ENCODE results near the gene AATK. TPM values are rescaled to one million over a fixed set of nuclear protein-coding genes. Genes with fewer than 3 reads are reported as not detected.

Gene AATK
- total RNA-seq, 1 experiment from 2014 or later = 4.4 TPM

- Histone ChIP-seq H3K79me2 (ENCODE audit: insufficient read depth, low read length) (peaks cover 76% of the 10 kb centered on the region), H3K9ac (ENCODE audit: low read length) (no peak overlapping the region), H3K4me2 (ENCODE audit: low read length) (no peak overlapping the region), H3K9me3 (ENCODE audit: control insufficient read depth in 1 of 2, insufficient read depth in 1 of 2, low read depth in 1 of 2, low read length in 2 of 2) (no peaks in the 10 kb centered on the region), H3K4me3 (replicated peaks in 1 of 2; ENCODE audit: low read depth in 1 of 2, low read length in 2 of 2) (no peak overlapping the region), H2AFZ (ENCODE audit: low read depth, low read length, poor library complexity, severe bottlenecking) (no peak overlapping the region), H3K27ac (ENCODE audit: low read depth, low read length) (no peak overlapping the region), H3K36me3 (ENCODE audit: control insufficient read depth in 1 of 2, insufficient read depth in 2 of 2, low read length in 2 of 2) (peaks cover 0 to 21% of the 10 kb centered on the region in 2 experiments; a peak in 2 of 4 replicates), H4K20me1 (ENCODE audit: insufficient read depth) (no peaks in the 10 kb centered on the region), H3K9me2 (ENCODE audit: insufficient read depth) (no peaks in the 10 kb centered on the region), H3K4me1 (ENCODE audit: control insufficient read depth in 1 of 2, insufficient read depth in 2 of 2, low read length in 2 of 2) (peaks cover 20 to 52% of the 10 kb centered on the region in 2 experiments), H3K27me3 (ENCODE audit: insufficient read depth, low read length) (no peaks in the 10 kb centered on the region)
- ChIA-PET RAD21 (ENCODE audit: low non-redundant PET in 1 of 2, low total read pairs in 2 of 2, uncharacterized antibody in 2 of 2, unreplicated experiment in 2 of 2) (no interaction called here), CTCF (no interaction called here), POLR2A (no interaction called here)
- no peak for TF ChIP-seq POLR2AphosphoS5 (IDR thresholded peaks at IDR 0.05; ENCODE audit: low read depth, low read length)
- no peak for TF ChIP-seq ZBTB33 (IDR thresholded peaks at IDR 0.05; ENCODE audit: extremely low read depth, insufficient replicate concordance, low read length)
- no peak for TF ChIP-seq JUND (IDR thresholded peaks at IDR 0.05)
- TF ChIP-seq YY1 (IDR thresholded peaks at IDR 0.05; ENCODE audit: extremely low read depth, insufficient replicate concordance, low read depth, low read length) = no peak
- no peak for TF ChIP-seq ATF3 (IDR thresholded peaks at IDR 0.05)
- intact Hi-C loops (cut with micrococcal nuclease) = no loop called here
- DNase-seq (ENCODE audit: low read depth, low spot score) (no peak), ATAC-seq (no peak)
- BruUV-seq (replicated peaks) = no TSS peak
Observed at GRCh38 chr17:81068411-81069134, 97.4 kb downstream of the AATK start.

GRCh38 chr17:81067391-81067811, 98.6 kb downstream of the AATK start:
- Histone ChIP-seq H3K27me3 (ENCODE audit: insufficient read depth, low read length) (no peaks in the 10 kb centered on the region), H3K9me2 (ENCODE audit: insufficient read depth) (no peaks in the 10 kb centered on the region), H3K36me3 (ENCODE audit: control insufficient read depth in 1 of 2, insufficient read depth in 2 of 2, low read length in 2 of 2) (peaks cover 3 to 29% of the 10 kb centered on the region in 2 experiments; a peak in 2 of 4 replicates), H3K27ac (ENCODE audit: low read depth, low read length) (no peak overlapping the region; the same call in 1 of the 2 replicates), H3K4me3 (replicated peaks in 1 of 2; ENCODE audit: low read depth in 1 of 2, low read length in 2 of 2) (no peak overlapping the region), H3K9ac (ENCODE audit: low read length) (no peak overlapping the region), H3K4me2 (ENCODE audit: low read length) (no peak overlapping the region), H4K20me1 (ENCODE audit: insufficient read depth) (no peaks in the 10 kb centered on the region), H3K9me3 (ENCODE audit: control insufficient read depth in 1 of 2, insufficient read depth in 1 of 2, low read depth in 1 of 2, low read length in 2 of 2) (no peaks in the 10 kb centered on the region), H2AFZ (ENCODE audit: low read depth, low read length, poor library complexity, severe bottlenecking) (no peak overlapping the region), H3K79me2 (ENCODE audit: insufficient read depth, low read length) (peaks cover 80% of the 10 kb centered on the region), H3K4me1 (ENCODE audit: control insufficient read depth in 1 of 2, insufficient read depth in 2 of 2, low read length in 2 of 2) (peaks cover 19 to 51% of the 10 kb centered on the region in 2 experiments)
- RAD21 ChIA-PET (ENCODE audit: low non-redundant PET in 1 of 2, low total read pairs in 2 of 2, uncharacterized antibody in 2 of 2, unreplicated experiment in 2 of 2) = no interaction called here
- intact Hi-C loops (cut with micrococcal nuclease) = no loop called here
- POLR2A ChIA-PET = no interaction called here
- CTCF ChIA-PET = no interaction called here
- no TSS peak for BruUV-seq (replicated peaks)
- no peak for TF ChIP-seq EZH2 (IDR thresholded peaks at IDR 0.05)
- no peak for TF ChIP-seq JUND (IDR thresholded peaks at IDR 0.05)
- TF ChIP-seq POLR2AphosphoS5 (IDR thresholded peaks at IDR 0.05; ENCODE audit: low read depth, low read length) = no peak
- no peak for TF ChIP-seq ZFX (IDR thresholded peaks at IDR 0.05)
- TF ChIP-seq CTCF (IDR thresholded peaks at IDR 0.05 in 2 of 3, conservative IDR thresholded peaks at IDR 0.05 in 1 of 3; ENCODE audit: borderline replicate concordance in 1 of 3, insufficient read depth in 1 of 3, low read depth in 2 of 3, low read length in 2 of 3) = no peak
- TF ChIP-seq ATF3 (IDR thresholded peaks at IDR 0.05) = no peak
- TF ChIP-seq CEBPB (IDR thresholded peaks at IDR 0.05; ENCODE audit: low read depth) = no peak
- TF ChIP-seq ZBTB33 (IDR thresholded peaks at IDR 0.05; ENCODE audit: extremely low read depth, insufficient replicate concordance, low read length) = no peak
- no peak for TF ChIP-seq ZNF274 (IDR thresholded peaks at IDR 0.05; ENCODE audit: low read depth, low read length)
- no peak for TF ChIP-seq RAD21 (IDR thresholded peaks at IDR 0.05; ENCODE audit: low read depth)
- ATAC-seq (no peak), DNase-seq (ENCODE audit: low read depth, low spot score) (no peak)

Data from HCT116 (cell line).